Stimulated activated CD4-positive, alpha-beta T cell treated with anti-CD3 and anti-CD28 coated beads, Interleukin-15, amount 100 ng/mL, for 1 hour (primary cell): ENCODE data around the gene TAGLN3.

Experiments used
- DNase-seq, 2 donors: peaks; one replicate each; pipeline ENCODE4 v3.0.0-alpha.2; 2020; ENCODE audit warnings: low read depth in 1 of 2, low spot score in 1 of 2

The TAGLN3 gene

GRCh38 chr3:112043621-112044201, 45.0 kb downstream of the TAGLN3 start:
- DNase-seq: no peak

GRCh38 chr3:112046599-112046998, 47.9 kb downstream of the TAGLN3 start:
- DNase-seq: no peak

GRCh38 chr3:112047264-112047663, 48.5 kb downstream of the TAGLN3 start:
- DNase-seq: no peak

- no peak for DNase-seq
These were observed 50.2 kb downstream of the TAGLN3 start for GRCh38 chr3:112048911-112049310.

- no peak for DNase-seq
These were observed 54.5 kb downstream of the TAGLN3 start for GRCh38 chr3:112053229-112053628.

GRCh38 chr3:112056451-112056929, 57.8 kb downstream of the TAGLN3 start:
- DNase-seq: no peak

GRCh38 chr3:112059497-112059896, 60.8 kb downstream of the TAGLN3 start:
- DNase-seq: no peak

- no peak for DNase-seq
These were observed 62.4 kb downstream of the TAGLN3 start for GRCh38 chr3:112061152-112061551.
